HS-5 (cell line): ENCODE measurements around the gene CCDC12.
A peak's percentile ranks its signal among the peaks of the same experiment; 100 is the strongest.

Experiments used
- DNase-seq: peaks from one replicate; pipeline ENCODE4 v3.0.0-alpha.2; 2012; ENCODE audit warnings: low read depth

Gene CCDC12

GRCh38 chr3:46976326-46977190 lies at the start of gene CCDC12:
Gene CCDC12 (minus strand): TSS chr3:46976745. CDS start chr3:46976732, 13 bp downstream.
- DNase-seq, result peak; percentile 98

GRCh38 chr3:47024932-47025331 lies 48.4 kb upstream of the CCDC12 start:
- DNase-seq, result no peak

GRCh38 chr3:47022641-47023071 lies 46.1 kb upstream of the CCDC12 start:
- no peak for DNase-seq

GRCh38 chr3:47020311-47020710 lies 43.8 kb upstream of the CCDC12 start:
- DNase-seq, result no peak

- DNase-seq, result no peak
Measured at GRCh38 chr3:47019201-47019600, 42.7 kb upstream of the CCDC12 start.

- DNase-seq, result no peak
Measured at GRCh38 chr3:47018269-47018611, 41.7 kb upstream of the CCDC12 start.

- DNase-seq, result no peak
Measured at GRCh38 chr3:47017504-47018268, 41.1 kb upstream of the CCDC12 start.

GRCh38 chr3:47016934-47017435 lies 40.4 kb upstream of the CCDC12 start:
- DNase-seq, result peak; percentile 77

- DNase-seq, result no peak
Measured at GRCh38 chr3:47016086-47016933, 39.8 kb upstream of the CCDC12 start.

GRCh38 chr3:47015151-47015550 lies 38.6 kb upstream of the CCDC12 start:
- DNase-seq, result no peak

GRCh38 chr3:47014036-47014435 lies 37.5 kb upstream of the CCDC12 start:
- no peak for DNase-seq

- DNase-seq, result no peak
Measured at GRCh38 chr3:47013231-47013630, 36.7 kb upstream of the CCDC12 start.

- DNase-seq, result no peak
Measured at GRCh38 chr3:47012342-47013230, 36.0 kb upstream of the CCDC12 start.

GRCh38 chr3:47011371-47011770 lies 34.8 kb upstream of the CCDC12 start:
- DNase-seq, result no peak

GRCh38 chr3:47010910-47011309 lies 34.4 kb upstream of the CCDC12 start:
- DNase-seq, result no peak

GRCh38 chr3:47010111-47010712 lies 33.7 kb upstream of the CCDC12 start:
- no peak for DNase-seq

GRCh38 chr3:47009225-47010110 lies 32.9 kb upstream of the CCDC12 start:
- DNase-seq, result no peak

GRCh38 chr3:47008851-47009224 lies 32.3 kb upstream of the CCDC12 start:
- DNase-seq, result no peak

- no peak for DNase-seq
Measured at GRCh38 chr3:47008234-47008796, 31.8 kb upstream of the CCDC12 start.
